GM12874 (cell line): ENCODE measurements around the gene TEX12.

ENCODE experiments used
- TF ChIP-seq, protein P1 (sequence below): IDR thresholded peaks from 2 replicates; pipeline ENCODE4 v1.5.1; 2011; ENCODE audit warnings: low read depth, mild to moderate bottlenecking, control low read depth, low read length, moderate library complexity; ENCODE audit not compliant: insufficient read depth

TEX12 gene

DNA sequence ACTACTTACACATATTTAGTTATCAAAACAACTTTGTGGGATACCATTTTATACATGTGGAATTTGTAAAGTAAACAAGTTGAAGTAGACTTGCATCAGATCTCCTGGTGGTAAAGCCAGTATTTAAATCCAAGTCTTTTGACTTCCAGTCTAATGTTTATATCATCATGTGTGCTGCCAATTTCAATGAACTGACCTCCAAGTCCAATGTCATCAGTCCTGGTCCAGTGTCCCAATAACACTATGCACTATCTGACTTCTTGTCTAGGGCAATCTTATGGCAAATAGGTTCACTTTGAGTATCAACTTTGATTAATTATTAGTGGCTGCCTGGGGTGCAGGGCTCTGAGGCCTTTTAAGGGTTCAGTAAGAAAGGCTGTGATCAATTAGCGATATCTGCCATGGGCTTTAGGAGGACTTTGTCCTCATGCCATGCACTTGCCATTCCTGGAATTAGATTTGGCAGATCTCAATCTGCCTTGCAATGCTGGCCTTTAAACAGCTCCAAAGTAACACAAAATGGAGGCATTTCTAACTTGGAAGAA lies 49.5 kb downstream of the TEX12 start:
- TF ChIP-seq, protein P1, sequence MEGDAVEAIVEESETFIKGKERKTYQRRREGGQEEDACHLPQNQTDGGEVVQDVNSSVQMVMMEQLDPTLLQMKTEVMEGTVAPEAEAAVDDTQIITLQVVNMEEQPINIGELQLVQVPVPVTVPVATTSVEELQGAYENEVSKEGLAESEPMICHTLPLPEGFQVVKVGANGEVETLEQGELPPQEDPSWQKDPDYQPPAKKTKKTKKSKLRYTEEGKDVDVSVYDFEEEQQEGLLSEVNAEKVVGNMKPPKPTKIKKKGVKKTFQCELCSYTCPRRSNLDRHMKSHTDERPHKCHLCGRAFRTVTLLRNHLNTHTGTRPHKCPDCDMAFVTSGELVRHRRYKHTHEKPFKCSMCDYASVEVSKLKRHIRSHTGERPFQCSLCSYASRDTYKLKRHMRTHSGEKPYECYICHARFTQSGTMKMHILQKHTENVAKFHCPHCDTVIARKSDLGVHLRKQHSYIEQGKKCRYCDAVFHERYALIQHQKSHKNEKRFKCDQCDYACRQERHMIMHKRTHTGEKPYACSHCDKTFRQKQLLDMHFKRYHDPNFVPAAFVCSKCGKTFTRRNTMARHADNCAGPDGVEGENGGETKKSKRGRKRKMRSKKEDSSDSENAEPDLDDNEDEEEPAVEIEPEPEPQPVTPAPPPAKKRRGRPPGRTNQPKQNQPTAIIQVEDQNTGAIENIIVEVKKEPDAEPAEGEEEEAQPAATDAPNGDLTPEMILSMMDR: no peak

DNA sequence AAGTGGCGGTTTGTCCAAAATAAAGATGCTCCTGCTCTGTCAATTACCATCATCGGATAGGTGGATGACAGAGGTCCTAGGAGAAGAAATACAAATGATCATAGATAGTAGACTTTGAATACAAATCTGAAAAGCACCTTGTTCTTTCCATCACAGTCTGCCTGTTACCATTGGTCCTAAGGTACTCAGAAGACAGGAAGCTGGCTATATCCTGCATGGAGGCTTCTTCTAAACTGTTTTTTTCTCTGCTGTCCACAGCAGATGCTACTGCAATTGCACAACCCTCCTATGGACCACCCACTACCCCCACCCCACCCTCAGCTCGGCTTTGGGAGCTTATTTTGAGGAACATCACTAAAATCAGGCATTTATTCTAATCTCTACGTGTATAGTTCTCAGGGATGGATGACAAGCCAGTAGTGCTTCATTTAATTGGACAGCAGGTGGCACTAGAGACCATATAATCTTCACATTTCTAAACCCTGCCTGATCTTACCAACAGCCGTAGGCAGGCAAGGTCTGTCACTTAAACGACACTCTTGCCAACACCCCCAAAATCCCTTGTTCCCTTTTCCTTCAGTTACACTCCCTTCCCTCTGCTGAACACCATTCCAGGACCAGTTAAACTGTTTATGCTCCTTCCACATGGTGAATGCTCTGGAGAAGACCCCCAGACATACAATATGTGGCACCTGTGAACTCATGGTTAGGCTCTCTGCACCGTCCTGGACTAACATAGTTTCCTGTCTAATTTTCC lies 52.5 kb downstream of the TEX12 start:
- TF ChIP-seq, protein P1: peak; percentile 61; the same call in 1 of the 2 replicates

DNA sequence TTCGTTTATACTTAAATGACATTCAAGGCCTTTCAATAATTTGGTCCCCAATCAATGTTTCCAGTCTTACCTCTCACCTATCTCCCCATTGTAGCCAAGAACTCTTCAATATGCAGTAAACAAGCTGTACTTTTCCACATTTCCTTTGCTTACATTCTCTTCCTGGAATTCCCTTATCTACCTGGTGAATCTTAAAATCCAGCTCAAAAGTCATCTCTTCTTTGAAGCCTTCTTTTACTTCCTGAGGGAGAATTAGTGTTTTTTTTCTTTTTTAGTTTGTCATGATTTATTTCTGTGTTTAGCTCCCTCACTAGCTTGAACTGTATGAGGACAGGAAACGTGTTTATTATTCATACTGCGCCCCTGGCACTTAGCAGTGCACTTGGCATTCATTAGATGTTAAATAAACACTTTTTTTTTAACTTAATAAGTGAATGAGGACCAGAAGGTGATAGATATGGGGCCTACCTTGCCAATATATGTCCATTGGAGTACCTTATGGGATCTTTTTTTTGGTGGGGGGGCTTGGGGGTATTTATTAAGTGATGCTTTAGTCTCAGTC lies 54.2 kb downstream of the TEX12 start:
- TF ChIP-seq, protein P1: no peak
